ENCODE results near the gene SLC22A12. TPM values are rescaled to one million over a fixed set of nuclear protein-coding genes. Genes with fewer than 3 reads are reported as not detected.
A peak's percentile ranks its signal among the peaks of the same experiment; 100 is the strongest.

Gene SLC22A12
- total RNA-seq, 1 donor from 2014 or later, result not detected

- peaks cover 14% of the 10 kb centered on the region for H3K4me1 ChIP-seq (ENCODE audit: insufficient read depth, low read length)
- no peak overlapping the region for H3K9ac ChIP-seq (ENCODE audit: low read length)
- no peak for FAIRE-seq
- H4K20me1 ChIP-seq (ENCODE audit: insufficient read depth, low read length), result no peaks in the 10 kb centered on the region
- Mint-ChIP-seq H3K27ac (ENCODE audit: unreplicated experiment) (no peak overlapping the region), H3K36me3 (ENCODE audit: low read depth, unreplicated experiment) (no peaks in the 10 kb centered on the region), H3K4me3 (ENCODE audit: unreplicated experiment) (no peak overlapping the region), H3K9me3 (ENCODE audit: unreplicated experiment) (no peaks in the 10 kb centered on the region), H3K4me1 (ENCODE audit: low read depth, unreplicated experiment) (peaks cover 7% of the 10 kb centered on the region), H3K27me3 (ENCODE audit: low read depth, unreplicated experiment) (peaks cover 25% of the 10 kb centered on the region)
- no peaks in the 10 kb centered on the region for H3K9me3 ChIP-seq (ENCODE audit: insufficient read depth, low read depth, low read length)
- DNase-seq (ENCODE audit: low read depth), result no peak
- H3K27me3 ChIP-seq (ENCODE audit: insufficient read depth, low read length), result no peaks in the 10 kb centered on the region
- H3K36me3 ChIP-seq (ENCODE audit: insufficient read depth, low read length), result no peaks in the 10 kb centered on the region
- no peak overlapping the region for H3K27ac ChIP-seq (ENCODE audit: low read depth, low read length)
- no peak overlapping the region for H3K4me2 ChIP-seq (ENCODE audit: low read length)
- H2AFZ ChIP-seq (ENCODE audit: low read depth, low read length), result no peak overlapping the region
- no peaks in the 10 kb centered on the region for H3K79me2 ChIP-seq (ENCODE audit: insufficient read depth, low read length)
- no peak overlapping the region for H3K4me3 ChIP-seq (ENCODE audit: insufficient read depth, low read depth, low read length)
- no peak for TF ChIP-seq EZH2 (IDR thresholded peaks at IDR 0.05; ENCODE audit: insufficient read depth, low read length)
- TF ChIP-seq CTCF (IDR thresholded peaks at IDR 0.05; ENCODE audit: insufficient read depth, low read depth, low read length), result no peak
Measured at GRCh38 chr11:64558869-64559268, 32.2 kb upstream of the SLC22A12 start.

DNA sequence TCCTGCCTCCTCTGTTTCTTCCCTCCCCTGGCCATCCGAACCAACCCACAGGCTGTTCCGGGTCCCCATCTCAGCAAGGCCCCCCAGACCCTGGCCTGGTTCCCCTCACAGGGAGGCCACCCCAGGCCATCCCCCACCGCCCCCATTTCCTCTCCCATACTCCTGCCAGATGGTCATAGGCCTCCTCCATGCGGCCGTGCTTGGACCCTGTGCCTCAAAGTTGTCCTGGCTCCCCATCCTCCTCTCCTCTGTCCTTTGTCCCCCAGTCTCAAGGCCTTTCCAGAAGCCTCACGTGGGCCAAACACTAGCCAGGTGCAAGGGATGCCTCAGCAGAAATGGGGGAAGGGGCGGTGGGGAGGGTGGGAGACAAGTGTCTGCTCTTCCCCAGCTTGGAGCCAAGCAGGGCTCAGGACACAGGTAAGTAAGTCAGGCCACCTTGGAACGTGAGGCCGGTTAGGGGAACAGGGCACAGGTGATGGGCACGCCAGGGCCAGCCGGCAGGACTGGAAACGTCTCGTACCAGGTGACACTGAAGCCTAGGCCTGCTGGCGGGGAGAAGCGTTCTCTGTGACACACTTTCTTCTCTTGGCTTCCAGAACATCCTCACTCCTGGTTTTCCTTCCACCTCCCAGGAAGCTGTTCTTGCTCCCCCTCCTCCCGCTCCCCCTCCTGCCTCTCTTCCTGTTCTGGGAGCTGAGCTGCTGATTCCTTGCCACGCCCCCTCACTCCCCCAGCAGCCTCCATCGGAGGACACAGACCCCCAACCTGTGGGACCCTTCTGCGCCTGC is 31.5 kb upstream of the SLC22A12 start:
- Histone ChIP-seq H3K79me2 (ENCODE audit: insufficient read depth, low read length) (no peaks in the 10 kb centered on the region), H4K20me1 (ENCODE audit: insufficient read depth, low read length) (no peaks in the 10 kb centered on the region), H3K4me2 (ENCODE audit: low read length) (no peak overlapping the region), H2AFZ (ENCODE audit: low read depth, low read length) (no peak overlapping the region), H3K27ac (ENCODE audit: low read depth, low read length) (no peak overlapping the region), H3K9me3 (ENCODE audit: insufficient read depth, low read depth, low read length) (no peaks in the 10 kb centered on the region), H3K4me3 (ENCODE audit: insufficient read depth, low read depth, low read length) (no peak overlapping the region), H3K27me3 (ENCODE audit: insufficient read depth, low read length) (no peaks in the 10 kb centered on the region), H3K4me1 (ENCODE audit: insufficient read depth, low read length) (peaks cover 8% of the 10 kb centered on the region), H3K9ac (ENCODE audit: low read length) (no peak overlapping the region), H3K36me3 (ENCODE audit: insufficient read depth, low read length) (no peaks in the 10 kb centered on the region)
- Mint-ChIP-seq H3K36me3 (ENCODE audit: low read depth, unreplicated experiment) (no peaks in the 10 kb centered on the region), H3K4me1 (ENCODE audit: low read depth, unreplicated experiment) (peaks cover 7% of the 10 kb centered on the region), H3K27me3 (ENCODE audit: low read depth, unreplicated experiment) (peaks cover 26% of the 10 kb centered on the region), H3K27ac (ENCODE audit: unreplicated experiment) (no peak overlapping the region), H3K9me3 (ENCODE audit: unreplicated experiment) (no peaks in the 10 kb centered on the region), H3K4me3 (ENCODE audit: unreplicated experiment) (no peak overlapping the region)
- TF ChIP-seq CTCF (IDR thresholded peaks at IDR 0.05; ENCODE audit: insufficient read depth, low read depth, low read length) (no peak), EZH2 (IDR thresholded peaks at IDR 0.05; ENCODE audit: insufficient read depth, low read length) (no peak)
- no peak for FAIRE-seq
- DNase-seq (ENCODE audit: low read depth), result no peak

DNA sequence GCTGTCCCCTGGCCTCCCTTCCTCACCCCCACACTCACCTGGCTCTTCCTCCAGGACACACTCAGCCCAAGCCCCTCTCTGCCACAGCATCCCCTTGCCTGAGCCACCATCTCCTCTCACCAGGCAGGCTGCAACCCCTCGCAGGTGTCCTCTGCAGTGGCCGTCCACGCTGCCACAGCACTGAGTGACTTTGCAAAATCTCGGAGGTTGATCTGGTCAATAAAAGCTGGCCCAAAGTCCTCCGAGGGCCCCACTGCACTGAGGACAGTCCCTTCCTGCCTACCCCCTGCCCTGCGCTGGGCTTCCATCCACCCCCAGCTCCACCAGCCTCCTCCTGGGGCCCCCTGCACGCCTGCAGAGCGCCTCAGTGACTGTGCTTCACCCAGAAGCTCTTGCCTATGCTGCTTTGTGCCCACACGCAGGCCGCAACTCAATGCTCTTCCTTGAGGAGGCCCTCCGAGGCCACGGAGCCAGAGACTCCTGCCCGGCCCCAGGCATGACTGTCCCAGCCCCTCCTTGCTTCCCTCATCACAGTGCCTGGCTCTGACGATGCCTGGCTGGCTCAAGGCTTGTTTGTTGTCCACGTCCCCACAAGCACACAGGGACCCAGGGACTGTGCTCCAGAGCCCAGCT is 30.8 kb upstream of the SLC22A12 start:
- Mint-ChIP-seq H3K4me3 (ENCODE audit: unreplicated experiment) (no peak overlapping the region), H3K27me3 (ENCODE audit: low read depth, unreplicated experiment) (peaks cover 29% of the 10 kb centered on the region), H3K27ac (ENCODE audit: unreplicated experiment) (peak overlapping the region; percentile 6), H3K36me3 (ENCODE audit: low read depth, unreplicated experiment) (no peaks in the 10 kb centered on the region), H3K9me3 (ENCODE audit: unreplicated experiment) (no peaks in the 10 kb centered on the region), H3K4me1 (ENCODE audit: low read depth, unreplicated experiment) (peaks cover 5% of the 10 kb centered on the region)
- no peak for TF ChIP-seq EZH2 (IDR thresholded peaks at IDR 0.05; ENCODE audit: insufficient read depth, low read length)
- Histone ChIP-seq H3K9me3 (ENCODE audit: insufficient read depth, low read depth, low read length) (no peaks in the 10 kb centered on the region), H4K20me1 (ENCODE audit: insufficient read depth, low read length) (no peaks in the 10 kb centered on the region), H3K27ac (ENCODE audit: low read depth, low read length) (no peak overlapping the region), H3K4me1 (ENCODE audit: insufficient read depth, low read length) (peaks cover 4% of the 10 kb centered on the region), H3K27me3 (ENCODE audit: insufficient read depth, low read length) (no peaks in the 10 kb centered on the region), H3K9ac (ENCODE audit: low read length) (no peak overlapping the region), H3K4me3 (ENCODE audit: insufficient read depth, low read depth, low read length) (no peak overlapping the region), H3K36me3 (ENCODE audit: insufficient read depth, low read length) (no peaks in the 10 kb centered on the region), H3K4me2 (ENCODE audit: low read length) (no peak overlapping the region), H3K79me2 (ENCODE audit: insufficient read depth, low read length) (no peaks in the 10 kb centered on the region), H2AFZ (ENCODE audit: low read depth, low read length) (no peak overlapping the region)
- no peak for FAIRE-seq
- DNase-seq (ENCODE audit: low read depth), result no peak
